Left lobe of liver (tissue), 2 donors: ENCODE data around the gene PCYOX1L. TPM values are rescaled to one million over a fixed set of nuclear protein-coding genes. Genes with fewer than 3 reads are reported as not detected.

Experiments
- ATAC-seq: fragments of 200-7000 bp; cut with Tn5 transposase; one replicate; pipeline ENCODE4 v1.9.1; 2020; ENCODE audit warnings: mild to moderate bottlenecking, moderate library complexity
- DNase-seq: peaks from one replicate; pipeline ENCODE4 v3.0.0-alpha.2; 2020; ENCODE audit warnings: low spot score
- total RNA-seq: library from RNA; stranded (reverse); gene quantifications from one replicate; pipeline ENCODE4 v1.2.1, GENCODE V29; 2021
- donor health status: DM: no; HTN: no; CAD: no; lungs with moderate emphysema.
- donor health status: DM: no; HTN: yes; CAD: no.

Gene PCYOX1L
- total RNA-seq, 1 donor from 2014 or later, result 0.93 TPM

DNA sequence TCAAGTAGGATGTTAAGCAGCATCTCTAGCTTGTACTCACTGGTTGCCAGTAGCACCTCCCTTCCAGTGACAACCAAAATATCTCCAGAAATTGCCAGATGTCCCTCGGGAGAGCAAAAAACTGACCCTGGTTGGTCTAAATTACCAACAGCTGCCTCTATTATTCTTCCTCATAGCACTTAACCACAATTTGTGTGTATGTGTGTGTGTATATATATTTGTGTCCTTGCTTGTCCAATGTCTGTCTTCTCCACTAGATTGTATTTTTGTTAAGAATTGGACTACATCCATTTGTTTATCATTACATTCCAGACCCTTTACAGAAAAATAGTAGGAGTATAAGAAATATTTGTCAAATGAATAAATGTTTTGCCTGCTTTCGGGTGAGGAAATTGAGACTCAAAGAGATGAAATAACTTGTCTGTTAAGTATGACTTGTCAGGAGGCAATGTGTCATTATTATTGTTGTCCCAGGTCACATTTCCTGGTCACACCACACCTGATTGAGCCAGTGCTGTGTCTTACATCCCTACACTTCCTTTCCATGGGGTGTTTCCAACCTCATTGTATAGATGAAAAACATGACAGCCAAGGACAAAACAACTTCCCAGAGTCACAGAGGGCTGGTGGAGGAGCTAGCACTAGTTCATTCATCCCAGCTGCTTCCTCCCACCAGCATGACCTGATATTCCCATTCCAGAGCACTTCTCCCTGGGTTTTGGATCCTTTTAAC lies 24.0 kb upstream of the PCYOX1L start:
- ATAC-seq, result no peak
- DNase-seq, result no peak

DNA sequence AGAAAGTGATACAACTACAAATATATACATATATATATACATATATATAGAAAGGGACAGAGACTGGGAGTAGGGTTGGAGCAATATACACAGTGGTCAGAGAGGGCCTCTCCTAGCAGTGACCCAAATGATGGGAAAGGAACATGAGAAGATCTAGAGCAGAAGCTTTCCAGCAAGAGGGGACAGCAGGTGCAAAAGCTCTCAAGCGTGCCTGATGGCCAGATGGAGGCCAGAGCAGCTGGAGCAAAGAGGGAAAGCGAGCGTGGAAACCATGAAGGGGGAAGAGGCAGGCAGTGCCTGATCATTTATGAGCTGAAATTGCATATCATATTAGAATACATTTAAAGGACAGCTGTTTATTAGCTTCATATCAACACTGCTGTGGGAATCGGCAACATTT lies 20.1 kb upstream of the PCYOX1L start:
- DNase-seq (no peak), ATAC-seq (no peak)

DNA sequence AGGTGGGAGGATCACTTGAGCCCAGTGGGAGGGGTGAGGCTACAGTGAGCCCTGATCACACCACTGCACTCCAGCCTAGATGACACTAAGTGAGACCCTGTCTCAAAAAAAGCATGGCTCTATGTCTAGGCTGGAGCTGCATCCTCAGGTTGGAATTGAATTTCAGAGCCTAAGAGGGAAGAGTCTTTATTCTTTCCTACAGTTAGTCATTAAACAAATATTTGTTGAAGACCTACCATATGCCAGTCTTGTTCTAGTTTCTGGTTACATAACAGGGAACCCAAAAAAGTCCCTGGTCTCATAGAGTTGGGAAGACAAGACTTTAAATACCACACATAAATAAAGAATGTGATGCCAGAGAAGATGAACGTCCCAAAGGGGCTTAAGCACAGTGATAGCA lies 19.5 kb upstream of the PCYOX1L start:
- ATAC-seq (no peak), DNase-seq (no peak)

DNA sequence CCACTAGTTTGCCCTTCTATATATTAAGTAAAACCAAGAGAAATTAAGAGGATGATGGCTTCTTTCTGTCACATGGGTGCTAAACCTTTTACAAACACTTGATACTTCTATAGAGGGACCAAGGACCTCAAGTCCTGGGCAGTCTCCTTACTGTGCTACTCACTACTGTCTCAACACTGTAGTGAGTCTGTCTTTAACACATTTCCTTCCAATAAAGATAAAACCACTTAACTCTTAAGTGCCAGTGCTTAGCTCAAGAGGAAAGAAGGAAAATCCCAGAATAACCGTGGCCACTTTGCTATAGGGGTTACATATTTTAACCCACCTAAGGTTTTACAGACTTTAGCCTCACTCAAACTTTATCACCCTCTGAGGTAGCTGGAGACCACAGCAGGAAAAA lies 16.9 kb upstream of the PCYOX1L start:
- ATAC-seq, result no peak

DNA sequence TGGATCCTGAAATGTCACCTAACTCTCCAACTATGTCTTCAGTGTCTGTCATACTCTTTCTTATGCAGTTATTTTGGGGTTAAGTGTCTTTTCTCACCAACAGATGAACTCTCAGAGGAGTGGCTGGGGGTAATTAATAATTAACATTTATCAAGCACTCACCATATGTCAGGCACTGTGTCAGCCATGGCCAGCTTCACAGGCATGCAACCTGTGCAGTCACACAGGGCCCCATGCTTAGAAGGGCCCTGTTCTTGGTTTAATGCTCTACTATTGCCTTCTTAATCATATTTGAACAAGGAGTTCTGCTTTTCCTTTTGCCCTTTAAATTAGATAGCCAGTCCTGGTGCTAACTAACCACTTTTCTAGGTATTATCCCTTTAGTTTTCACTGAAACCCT lies 16.0 kb upstream of the PCYOX1L start:
- ATAC-seq (no peak), DNase-seq (no peak)

More for the DNA sequence above, 16.9 kb upstream of the PCYOX1L start:
- no peak for DNase-seq

DNA sequence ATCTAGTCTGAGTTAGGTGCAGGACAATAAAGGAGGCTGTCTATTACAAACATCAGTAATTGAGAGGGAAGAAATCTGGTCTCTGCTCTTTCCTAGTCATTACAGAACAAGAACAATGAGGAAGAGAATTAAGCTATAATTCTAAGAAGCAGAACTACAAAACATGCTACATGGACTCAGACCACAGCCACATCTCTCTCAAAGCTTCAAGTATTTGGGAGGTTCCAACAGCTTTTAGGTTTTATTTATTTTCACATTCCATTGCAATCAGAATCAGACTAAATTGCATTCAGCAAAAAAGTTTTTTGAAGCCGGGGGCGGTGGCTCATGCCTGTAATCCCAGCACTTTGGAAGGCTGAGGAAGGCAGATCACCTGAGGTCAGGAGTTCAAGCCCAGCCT lies 13.7 kb upstream of the PCYOX1L start:
- DNase-seq, result no peak
- ATAC-seq, result no peak

DNA sequence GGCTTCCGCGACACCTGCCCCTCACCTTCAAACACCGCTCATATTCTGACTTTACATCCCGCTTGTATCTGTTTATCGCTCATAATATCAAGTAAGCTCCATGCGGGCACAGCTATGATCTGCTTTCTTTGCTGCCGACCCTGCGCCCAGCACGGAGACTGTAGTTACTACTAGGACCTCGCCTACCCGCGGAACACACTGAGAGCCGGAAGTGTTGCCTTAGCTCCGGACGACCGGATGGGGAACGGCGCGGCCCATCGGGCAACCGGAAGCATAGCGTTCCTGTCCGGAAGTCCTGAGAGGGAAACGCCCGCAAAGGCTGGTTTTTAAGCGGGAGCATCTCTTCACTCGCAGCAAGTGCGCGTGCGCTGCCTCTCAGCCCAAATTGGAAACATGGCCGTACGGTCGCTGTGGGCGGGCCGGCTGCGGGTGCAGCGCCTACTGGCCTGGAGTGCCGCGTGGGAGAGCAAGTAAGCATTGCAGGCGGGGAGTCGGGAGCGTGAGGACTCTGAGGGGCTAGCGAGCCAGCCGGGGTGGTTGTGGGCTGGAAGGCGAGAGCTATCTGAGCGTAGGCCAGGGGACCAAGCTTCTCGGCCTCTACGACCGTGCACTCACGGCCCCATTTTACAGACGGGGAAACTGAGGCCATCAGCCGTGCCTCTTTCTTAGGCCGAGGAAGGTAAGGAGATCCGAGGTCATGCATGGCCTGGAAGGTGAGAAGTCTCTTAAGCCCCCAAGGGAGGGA lies 12.5 kb upstream of the PCYOX1L start, which contains the start of gene GRPEL2:
Gene GRPEL2 (plus strand): TSS at position 353 of the 745 bp plus-strand sequence. CDS start 41 bp downstream, at position 394.
- ATAC-seq, result peak; percentile 99
- peak; percentile 97 for DNase-seq

DNA sequence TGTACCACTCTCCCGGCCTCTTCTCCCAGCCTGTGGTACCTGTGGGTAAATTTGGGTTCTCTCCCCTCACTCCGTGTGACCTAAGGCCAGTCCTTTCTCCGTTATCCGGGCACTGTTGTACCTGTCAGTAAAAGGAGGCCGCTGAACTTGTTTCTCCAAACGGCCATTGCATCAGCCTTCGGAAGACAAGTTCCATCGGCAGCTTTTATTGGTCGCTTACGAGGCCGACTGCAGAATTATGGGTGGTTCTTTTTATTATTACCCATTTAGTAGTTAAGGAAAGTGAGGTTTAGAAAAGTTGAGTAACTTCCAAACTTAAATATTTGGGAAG lies 12.0 kb upstream of the PCYOX1L start:
- ATAC-seq (no peak), DNase-seq (no peak)

DNA sequence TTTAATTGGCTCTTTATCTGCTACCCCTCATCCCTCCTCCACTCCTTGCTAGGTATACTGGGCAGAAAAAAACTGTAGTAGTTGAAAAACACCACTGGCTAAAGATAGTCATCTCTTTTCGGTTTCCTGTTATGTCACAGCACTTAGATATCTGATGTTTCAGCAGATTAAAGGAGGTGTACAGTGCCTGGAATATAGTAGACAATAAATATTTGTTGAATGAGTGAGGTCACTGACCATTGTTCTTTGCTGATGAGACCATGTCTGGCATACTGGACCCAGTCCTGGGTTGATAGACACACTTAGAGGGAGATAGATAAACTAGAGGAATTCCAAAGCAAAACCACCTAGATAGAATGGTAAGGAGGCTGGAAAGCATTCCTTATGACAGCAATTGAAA lies 9.3 kb upstream of the PCYOX1L start:
- DNase-seq (no peak), ATAC-seq (no peak)

DNA sequence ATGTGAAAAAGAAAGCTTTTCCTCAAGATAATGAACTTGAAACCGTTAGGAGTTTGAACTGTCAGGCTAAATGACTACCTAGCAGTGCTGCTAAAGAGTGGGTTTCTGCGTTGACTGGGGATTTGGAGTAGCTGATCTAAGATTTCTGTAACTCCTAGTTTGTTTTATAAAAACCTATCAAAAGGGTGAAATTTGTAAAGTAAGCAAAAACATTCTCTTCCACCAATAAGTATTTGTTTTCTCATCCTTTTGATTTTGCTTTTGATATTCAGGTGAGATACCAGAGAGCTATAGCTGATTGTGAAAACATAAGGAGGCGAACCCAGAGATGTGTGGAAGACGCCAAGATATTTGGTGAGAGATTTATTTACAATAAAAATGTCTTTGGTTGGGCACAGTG lies 8.5 kb upstream of the PCYOX1L start:
- ATAC-seq (no peak), DNase-seq (no peak)

DNA sequence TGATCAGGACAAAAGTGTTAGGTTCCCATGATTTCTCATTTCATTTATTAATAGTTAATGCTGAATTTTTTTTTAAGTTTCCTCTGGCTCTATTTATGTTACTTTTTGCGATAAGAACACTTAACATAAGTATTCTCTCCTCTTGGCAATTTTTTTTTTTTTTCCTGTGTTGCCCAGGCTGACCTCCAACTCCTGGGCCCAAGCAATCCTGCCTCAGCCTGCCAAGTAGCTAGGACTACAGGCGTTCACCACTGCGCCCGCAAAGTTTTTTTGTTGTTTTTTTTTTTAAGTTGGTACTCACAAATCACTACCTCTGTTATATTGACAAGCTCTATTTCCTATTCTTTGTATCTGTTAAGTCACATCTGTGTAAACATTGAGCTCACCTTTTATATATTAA lies 5.7 kb upstream of the PCYOX1L start:
- no peak for DNase-seq
- no peak for ATAC-seq

DNA sequence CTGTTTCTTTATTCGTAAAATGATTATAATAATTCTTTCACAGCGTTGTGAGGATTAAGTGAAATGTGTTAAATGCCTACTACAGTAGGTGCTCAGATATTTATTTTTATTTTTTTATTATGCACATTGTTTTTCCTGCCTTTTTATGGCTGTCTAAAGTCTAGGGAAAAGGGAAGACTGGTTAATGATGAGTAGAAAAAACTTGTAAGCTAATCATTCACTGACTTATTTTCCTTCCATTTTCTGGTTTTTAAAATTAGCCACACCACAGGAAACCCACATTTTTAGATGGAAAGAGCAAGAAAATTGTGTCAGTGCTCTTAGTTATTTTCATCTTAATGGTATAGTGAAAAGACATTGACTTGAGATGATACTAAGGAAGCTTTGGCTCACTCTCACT lies 3.9 kb upstream of the PCYOX1L start:
- DNase-seq (no peak), ATAC-seq (no peak)

DNA sequence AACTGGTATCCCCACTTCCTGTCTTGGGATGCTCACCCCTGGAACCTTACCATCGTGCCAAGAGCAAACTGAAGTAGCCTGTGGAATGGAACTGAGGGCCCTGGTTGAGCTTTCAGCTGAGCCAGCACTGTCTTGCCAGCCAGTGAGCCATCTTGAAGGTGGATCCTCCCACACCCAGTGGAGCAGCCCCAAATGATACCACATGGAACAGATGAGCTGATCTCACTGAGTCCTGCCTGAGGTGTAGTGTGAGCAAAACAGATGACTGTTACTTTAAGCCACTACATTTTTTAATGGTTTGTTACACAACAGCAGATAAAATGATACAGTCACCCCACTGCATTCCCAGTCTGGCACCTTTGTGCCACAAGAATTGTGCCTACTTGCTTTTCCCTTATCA lies 2.2 kb upstream of the PCYOX1L start:
- no peak for DNase-seq
- ATAC-seq, result no peak

DNA sequence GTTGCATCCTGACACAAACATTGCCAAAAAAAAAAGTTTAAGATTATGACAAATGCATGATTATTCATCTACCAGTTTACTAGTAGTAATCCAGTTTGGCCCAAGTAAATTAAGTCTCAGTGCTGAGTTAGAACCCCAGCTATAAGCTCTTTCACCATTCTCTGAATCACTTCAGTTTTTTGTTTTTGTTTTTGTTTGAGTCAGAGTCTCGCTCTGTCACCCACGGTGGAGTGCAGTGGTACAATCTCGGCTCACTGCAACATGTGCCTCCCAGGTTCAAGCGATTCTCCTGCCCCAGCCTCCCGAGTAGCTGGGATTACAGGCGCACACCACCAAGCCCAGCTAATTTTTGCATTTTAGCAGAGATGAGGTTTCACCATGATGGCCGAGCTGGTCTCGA lies 1.5 kb upstream of the PCYOX1L start:
- ATAC-seq, result no peak

DNA sequence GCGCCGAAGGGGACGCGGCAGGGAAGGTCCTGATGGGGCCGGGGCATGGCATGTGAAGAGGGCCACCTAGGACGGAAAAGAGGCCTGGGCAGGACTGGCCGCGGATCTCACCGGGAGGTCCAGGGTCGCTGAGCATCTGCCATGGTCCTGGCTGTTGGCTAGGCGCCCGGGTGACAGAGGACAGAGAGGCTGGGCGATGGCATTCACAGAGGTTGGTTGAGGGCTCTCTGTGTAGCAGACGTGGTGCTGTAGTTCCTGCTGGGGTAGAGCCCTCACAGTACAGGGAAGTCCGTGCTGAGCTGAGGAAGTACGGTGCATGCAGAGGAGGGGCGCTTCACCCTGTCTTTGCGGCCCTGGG lies 427 bp downstream of the PCYOX1L start:
- DNase-seq (peak; percentile 60), ATAC-seq (peak; percentile 42)

More for the DNA sequence above, 1.5 kb upstream of the PCYOX1L start:
- no peak for DNase-seq

DNA sequence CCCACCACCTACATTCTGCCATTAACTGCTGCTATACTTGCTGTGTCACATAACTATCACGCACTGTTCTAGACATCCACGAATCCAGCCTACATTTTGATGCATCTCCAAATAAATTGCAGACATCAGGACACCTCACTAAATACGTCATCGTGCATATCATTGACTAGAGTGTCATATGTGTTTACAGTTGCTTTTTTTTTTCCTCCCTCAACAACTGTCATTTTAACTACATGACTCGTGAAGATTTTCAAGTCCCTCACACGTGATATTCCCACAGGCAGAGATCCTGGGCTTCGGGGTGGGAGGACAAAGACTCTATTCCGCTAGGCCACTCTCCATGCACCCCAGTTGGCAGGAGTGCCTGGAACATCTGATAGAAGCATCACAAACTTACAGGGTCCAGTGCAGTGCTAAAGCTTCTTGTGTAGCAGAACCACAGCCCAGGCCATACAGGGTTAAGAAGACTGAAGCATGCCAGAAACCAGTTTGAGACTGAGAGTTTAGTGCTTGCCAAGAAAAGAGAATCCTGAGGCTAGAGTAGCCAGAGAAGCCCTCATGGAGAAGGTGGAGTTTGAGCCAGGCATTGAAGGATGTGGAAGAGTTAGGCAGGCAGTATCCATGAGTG lies 1.1 kb downstream of the PCYOX1L start:
- no peak for DNase-seq
- no peak for ATAC-seq

DNA sequence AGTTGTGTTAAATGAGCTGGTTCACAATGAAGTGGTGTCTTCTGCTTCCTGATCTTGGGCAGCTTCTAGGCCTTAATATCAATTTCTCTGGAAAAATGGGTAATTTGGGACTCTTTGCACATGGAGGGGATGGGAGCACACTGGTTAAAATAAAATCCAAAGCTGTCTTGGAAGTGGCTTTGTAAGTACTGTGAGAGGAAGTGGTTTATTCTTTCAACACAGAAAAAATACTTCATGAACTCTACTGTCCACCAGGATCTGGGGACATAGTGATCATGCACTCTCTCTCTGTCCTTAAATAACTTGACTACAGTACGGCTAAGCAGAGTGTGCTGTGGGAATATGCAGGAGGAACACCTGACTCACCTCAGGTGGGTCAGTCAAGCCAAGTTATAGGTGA lies 2.4 kb downstream of the PCYOX1L start:
- DNase-seq (no peak), ATAC-seq (no peak)

DNA sequence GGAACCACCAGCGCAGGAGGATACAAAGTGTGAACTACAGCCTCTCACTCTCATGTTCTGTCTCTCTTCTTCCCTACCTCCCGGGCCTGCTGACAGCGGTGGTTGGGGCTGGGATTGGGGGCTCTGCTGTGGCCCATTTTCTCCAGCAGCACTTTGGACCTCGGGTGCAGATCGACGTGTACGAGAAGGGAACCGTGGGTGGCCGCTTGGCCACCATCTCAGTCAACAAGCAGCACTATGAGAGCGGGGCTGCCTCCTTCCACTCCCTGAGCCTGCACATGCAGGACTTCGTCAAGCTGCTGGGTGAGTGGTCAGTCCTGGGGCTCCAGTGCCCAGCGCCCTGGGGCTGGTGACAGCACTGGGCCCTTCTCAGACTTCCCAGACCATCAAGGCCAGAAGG lies 4.7 kb downstream of the PCYOX1L start:
- ATAC-seq (no peak), DNase-seq (no peak)

DNA sequence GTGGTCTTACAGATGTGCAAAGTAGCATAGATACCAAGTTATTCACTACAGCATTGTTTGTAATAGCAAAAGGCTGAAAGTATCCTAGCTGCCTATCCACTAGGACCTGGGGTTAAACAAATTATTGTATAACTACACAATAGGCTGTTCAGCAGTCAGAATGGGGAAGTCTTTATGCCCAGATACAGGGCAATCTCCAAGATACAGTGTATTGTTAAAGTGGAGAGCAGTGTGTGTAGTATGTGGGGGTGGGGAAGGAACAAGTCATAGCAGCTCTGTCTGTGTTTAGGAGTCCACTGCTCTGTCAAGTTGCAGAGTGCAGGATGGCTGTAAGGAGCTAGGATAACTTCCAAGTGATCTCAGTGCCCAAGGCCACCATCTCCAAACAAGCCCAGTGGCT lies 5.5 kb downstream of the PCYOX1L start:
- no peak for DNase-seq
- ATAC-seq, result no peak

DNA sequence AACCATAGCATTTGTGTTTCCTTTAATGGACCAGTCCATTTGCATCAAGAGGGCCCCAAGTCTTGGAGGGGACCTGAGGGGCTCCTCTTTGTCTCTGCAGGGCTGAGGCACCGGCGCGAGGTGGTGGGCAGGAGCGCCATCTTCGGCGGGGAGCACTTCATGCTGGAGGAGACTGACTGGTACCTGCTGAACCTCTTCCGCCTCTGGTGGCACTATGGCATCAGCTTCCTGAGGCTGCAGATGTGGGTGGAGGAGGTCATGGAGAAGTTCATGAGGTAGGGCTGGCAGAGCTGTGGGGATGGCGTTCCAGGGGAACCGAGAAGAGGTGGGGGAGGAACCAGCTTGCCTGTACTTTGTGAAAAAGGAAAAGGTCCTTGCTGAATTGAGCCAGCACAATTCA lies 6.1 kb downstream of the PCYOX1L start:
- DNase-seq (no peak), ATAC-seq (no peak)

DNA sequence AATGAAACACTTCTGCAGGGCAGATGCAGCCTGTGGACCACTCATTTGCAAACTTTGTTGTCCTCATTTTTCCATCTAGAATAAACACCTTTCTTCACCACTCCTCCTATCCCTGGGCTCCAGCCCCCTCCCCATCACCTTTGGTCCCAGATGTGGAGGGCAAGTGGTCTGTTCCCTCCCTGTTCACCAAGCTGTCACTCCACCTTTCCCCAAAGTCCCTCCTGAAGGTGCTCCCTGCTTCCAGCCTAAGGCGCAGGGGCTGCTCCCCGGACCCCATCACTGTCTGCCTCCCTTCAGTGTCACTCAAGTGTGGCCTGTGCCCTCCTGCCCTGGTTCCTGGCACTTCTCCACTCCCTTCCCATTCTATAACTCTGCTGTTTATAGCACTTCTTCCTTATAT lies 6.9 kb downstream of the PCYOX1L start:
- ATAC-seq, result no peak
- no peak for DNase-seq

DNA sequence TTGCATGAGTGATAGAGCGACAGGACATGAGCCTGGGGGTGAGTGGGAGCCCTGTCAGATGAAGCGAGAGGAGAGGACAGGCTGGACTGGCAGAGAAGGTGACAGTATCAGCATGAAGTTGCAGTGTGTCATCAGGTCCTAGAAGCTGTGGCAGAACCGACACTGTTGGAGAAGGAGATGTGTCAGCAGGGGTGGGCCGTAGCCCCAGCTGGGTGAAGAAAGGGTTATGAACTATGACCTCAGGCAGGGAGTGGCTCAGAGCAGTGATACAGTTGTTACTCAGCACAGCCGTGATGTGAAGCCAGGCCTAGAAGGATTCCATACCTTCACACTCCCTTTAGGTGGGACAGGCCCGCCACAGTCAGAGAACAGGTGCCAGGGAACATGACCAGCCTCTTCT lies 7.6 kb downstream of the PCYOX1L start:
- no peak for ATAC-seq
- DNase-seq, result no peak
